GM19025 (cell line): ENCODE results near the gene MAP4K3.

Source experiments
- ATAC-seq: cut with Tn5 transposase; IDR thresholded peaks from one replicate; pipeline ENCODE4 v1.9.1; 2021; ENCODE audit warnings: mild to moderate bottlenecking, low read depth, moderate library complexity; ENCODE audit not compliant: unreplicated experiment

Gene MAP4K3

DNA sequence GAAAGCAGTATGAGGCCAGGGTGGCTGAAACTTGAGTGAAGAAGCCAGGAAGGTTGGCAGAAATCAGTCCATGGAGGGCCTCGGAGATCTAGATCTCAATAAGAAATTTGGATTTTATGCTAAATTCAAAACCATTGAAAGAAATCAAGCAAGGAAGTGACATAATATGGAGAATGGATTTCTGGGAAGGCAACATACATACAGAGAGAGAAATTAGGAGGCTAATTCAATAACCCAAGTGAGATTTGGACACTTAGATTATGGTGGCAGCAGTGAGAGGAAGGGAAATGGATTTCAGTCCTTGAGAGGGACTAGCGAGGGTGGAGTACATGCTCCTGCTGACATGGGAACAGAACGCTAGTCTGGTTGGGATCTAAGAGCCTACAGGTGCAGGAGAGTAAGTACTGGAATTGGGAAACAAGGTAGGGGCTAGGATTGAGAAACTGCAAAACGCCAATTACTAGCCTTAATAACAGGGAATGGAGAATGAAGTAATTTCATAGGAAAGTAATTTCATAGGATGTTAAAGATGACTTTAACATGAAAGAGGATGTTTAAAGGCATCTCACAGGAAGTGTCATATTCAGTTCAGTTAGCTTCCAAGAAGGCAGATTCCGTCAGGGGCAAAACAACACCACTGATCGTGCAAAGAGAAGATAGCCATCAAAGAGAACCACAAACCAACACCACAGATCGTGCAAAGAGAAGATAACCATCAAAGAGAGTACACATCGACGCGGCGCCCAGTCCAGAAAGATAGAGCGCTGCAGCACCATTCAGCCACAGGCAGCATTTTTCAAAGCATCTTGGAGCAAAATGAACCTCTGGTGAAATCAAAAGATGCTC, 220.5 kb downstream of the MAP4K3 start:
- ATAC-seq, result no peak

DNA sequence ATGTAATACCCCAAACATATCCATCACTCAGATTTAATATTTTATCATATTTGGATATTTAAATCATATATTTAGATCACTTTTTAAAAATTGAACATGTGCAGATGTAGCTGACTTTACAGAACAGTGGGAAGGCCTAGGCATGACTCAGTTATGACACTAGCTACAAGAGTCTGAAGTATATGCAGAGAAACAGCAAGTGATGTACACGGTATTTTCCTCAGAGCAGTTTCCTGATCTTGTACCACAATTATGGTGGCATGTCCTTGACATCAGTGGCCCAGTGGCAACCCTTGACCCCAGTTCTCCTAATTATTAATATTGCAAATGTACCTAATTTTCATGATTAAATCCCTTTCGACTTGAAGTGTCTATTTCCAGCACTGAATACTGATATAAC, 221.5 kb downstream of the MAP4K3 start:
- ATAC-seq, result no peak

DNA sequence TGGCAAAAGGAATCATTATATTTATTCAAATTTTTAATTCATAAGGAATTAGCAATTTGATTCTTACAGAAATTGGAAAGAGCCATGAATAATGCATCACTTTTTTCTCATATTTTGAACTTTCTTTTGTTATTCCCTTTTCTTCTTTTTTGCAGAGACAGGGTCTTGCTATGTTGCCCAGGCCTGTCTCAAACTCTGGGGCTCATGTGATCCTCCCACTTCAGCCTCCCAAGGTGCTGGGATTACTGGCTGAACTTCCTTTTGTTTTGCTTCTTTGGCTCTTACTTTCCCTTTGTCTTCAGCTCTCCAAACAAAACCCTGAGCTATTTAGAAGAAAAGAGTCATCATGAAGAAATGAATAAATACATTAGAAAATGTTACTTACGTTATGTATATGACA, 224.1 kb downstream of the MAP4K3 start:
- ATAC-seq, result no peak

DNA sequence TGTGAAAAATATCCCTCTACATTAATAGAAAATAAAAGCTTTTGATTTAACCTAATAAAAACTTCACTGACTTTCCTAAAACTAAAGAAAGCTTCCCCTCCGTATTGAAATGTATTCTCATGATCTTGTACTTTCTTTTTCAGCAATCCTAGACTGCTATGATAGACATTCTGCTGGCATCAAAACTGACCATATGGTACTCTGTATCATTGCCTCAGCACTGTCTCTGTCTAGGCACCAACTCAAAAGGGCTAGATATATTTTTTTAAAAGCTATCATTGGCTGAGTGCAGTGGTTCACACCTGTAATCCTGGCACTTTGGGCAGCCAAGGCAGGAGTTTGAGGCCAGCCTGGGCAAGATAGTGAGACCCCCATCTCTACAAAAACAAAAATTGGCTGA, 226.2 kb downstream of the MAP4K3 start:
- no peak for ATAC-seq

DNA sequence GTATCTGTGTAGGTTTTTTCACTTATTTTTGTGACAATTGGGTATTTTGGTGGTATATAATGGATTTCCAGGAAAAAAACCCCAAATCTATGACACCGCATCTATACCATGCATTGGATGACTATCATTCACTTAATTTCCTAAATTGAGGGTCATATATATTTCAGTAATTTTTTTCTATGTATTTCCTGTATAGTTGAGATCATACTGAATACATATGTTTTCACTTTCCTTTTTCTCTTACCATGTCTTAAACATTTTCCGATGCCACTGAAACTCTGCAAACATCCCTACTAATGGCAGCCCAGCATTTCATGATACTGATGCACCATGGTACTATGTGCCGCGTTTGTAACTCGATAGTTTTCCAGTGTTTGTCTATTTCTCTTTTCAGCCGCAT, 233.7 kb downstream of the MAP4K3 start:
- no peak for ATAC-seq

DNA sequence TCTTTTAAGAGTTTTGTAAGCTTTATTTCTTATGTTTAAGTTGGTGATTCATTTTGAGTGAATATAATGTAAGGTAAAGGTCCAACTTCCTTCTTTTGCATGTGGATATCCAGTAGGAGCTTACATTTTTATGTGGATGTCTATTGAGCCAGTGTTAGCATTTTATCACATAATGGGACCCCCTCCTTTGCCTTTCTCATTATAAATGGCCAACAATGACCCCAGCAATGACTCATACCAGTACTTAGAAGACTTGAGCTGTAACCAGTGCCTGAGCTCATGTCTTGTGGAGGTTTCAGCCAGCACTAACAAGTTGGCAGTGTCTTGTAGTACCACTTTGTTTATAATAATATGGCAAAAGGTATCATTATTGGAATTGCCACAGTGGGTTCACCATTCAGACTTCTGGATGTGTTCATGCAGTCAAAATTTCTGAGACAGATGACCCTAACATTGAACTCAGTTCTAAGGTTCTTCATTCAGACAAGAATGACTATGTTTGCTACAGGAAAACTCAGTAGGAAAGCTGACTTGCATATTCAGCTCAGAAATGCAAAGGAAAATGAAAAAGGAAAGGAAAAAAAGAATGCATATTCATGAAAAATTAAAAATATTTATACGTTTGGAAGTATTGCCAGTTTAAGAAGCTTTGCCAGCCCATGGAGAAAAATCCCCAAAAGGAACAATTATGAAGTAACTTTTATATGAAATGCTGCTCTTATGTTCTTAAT, 234.3 kb downstream of the MAP4K3 start:
- no peak for ATAC-seq
